Measurements from ENCODE around the gene BCR. TPM values are rescaled to one million over a fixed set of nuclear protein-coding genes. Genes with fewer than 3 reads are reported as not detected.

The BCR gene
- total and polyA plus RNA-seq, 2 of the 13 experiments (the other 11 are each of a cell fraction or from before 2014, with no cell fraction given) = 19.9 to 33.6 TPM

GRCh38 chr22:23217171-23218052, 37.1 kb downstream of the BCR start (continued):
- TF ChIP-seq ZBTB25 (CRISPR knock-in tag; IDR thresholded peaks at IDR 0.05) (0 out of 2 replicates have a peak, but pooled peaks have one; percentile 3), KDM3A (CRISPR knock-in tag; IDR thresholded peaks at IDR 0.05; ENCODE audit: low read depth) (0 out of 2 replicates have a peak, but pooled peaks have one; percentile 1), TSC22D2 (CRISPR knock-in tag; IDR thresholded peaks at IDR 0.05; ENCODE audit: borderline replicate concordance) (no peak), ZIK1 (CRISPR knock-in tag; IDR thresholded peaks at IDR 0.05; ENCODE audit: borderline replicate concordance, low read depth) (no peak), TCF12 (IDR thresholded peaks at IDR 0.05) (no peak), TCF12 (CRISPR knock-in tag; IDR thresholded peaks at IDR 0.05) (no peak), ZNF740 (CRISPR knock-in tag; IDR thresholded peaks at IDR 0.05) (no peak), NFE2 (CRISPR knock-in tag; IDR thresholded peaks at IDR 0.05) (no peak)
- TF ChIP-seq, protein P1, sequence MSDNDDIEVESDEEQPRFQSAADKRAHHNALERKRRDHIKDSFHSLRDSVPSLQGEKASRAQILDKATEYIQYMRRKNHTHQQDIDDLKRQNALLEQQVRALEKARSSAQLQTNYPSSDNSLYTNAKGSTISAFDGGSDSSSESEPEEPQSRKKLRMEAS (IDR thresholded peaks at IDR 0.05) = 0 out of 2 replicates have a peak, but pooled peaks have one; percentile 27
- TF ChIP-seq, protein P2, sequence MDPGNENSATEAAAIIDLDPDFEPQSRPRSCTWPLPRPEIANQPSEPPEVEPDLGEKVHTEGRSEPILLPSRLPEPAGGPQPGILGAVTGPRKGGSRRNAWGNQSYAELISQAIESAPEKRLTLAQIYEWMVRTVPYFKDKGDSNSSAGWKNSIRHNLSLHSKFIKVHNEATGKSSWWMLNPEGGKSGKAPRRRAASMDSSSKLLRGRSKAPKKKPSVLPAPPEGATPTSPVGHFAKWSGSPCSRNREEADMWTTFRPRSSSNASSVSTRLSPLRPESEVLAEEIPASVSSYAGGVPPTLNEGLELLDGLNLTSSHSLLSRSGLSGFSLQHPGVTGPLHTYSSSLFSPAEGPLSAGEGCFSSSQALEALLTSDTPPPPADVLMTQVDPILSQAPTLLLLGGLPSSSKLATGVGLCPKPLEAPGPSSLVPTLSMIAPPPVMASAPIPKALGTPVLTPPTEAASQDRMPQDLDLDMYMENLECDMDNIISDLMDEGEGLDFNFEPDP (CRISPR knock-in tag; conservative IDR thresholded peaks at IDR 0.05) = 0 out of 2 replicates have a peak, but pooled peaks have one; percentile 59
- TF ChIP-seq, protein P3, sequence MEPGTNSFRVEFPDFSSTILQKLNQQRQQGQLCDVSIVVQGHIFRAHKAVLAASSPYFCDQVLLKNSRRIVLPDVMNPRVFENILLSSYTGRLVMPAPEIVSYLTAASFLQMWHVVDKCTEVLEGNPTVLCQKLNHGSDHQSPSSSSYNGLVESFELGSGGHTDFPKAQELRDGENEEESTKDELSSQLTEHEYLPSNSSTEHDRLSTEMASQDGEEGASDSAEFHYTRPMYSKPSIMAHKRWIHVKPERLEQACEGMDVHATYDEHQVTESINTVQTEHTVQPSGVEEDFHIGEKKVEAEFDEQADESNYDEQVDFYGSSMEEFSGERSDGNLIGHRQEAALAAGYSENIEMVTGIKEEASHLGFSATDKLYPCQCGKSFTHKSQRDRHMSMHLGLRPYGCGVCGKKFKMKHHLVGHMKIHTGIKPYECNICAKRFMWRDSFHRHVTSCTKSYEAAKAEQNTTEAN (CRISPR knock-in tag; conservative IDR thresholded peaks at IDR 0.05) = no peak
